Measurements from ENCODE around the gene WASHC4.
A peak's percentile ranks its signal among the peaks of the same experiment; 100 is the strongest.

The WASHC4 gene

GRCh38 chr12:105107494-105108371, at the start of gene WASHC4:
TSS of gene WASHC4 (plus strand) at chr12:105107731. CDS start at chr12:105107801, 70 bp downstream.
- DNase-seq (ENCODE audit: low read depth), result peak; percentile 91

- DNase-seq (ENCODE audit: low read depth), result no peak
Measured at GRCh38 chr12:105060715-105061378, 46.7 kb upstream of the WASHC4 start.

GRCh38 chr12:105064564-105065178, 42.9 kb upstream of the WASHC4 start:
- DNase-seq (ENCODE audit: low read depth), result no peak

- no peak for DNase-seq (ENCODE audit: low read depth)
Measured at GRCh38 chr12:105067511-105068031, 40.0 kb upstream of the WASHC4 start.

- no peak for DNase-seq (ENCODE audit: low read depth)
Measured at GRCh38 chr12:105069936-105070702, 37.4 kb upstream of the WASHC4 start.

GRCh38 chr12:105071981-105072380, 35.5 kb upstream of the WASHC4 start:
- no peak for DNase-seq (ENCODE audit: low read depth)

- no peak for DNase-seq (ENCODE audit: low read depth)
Measured at GRCh38 chr12:105072888-105073488, 34.5 kb upstream of the WASHC4 start.

GRCh38 chr12:105076098-105076497, 31.4 kb upstream of the WASHC4 start:
- DNase-seq (ENCODE audit: low read depth), result no peak

- no peak for DNase-seq (ENCODE audit: low read depth)
Measured at GRCh38 chr12:105076913-105077312, 30.6 kb upstream of the WASHC4 start.

- DNase-seq (ENCODE audit: low read depth), result no peak
Measured at GRCh38 chr12:105077435-105077834, 30.1 kb upstream of the WASHC4 start.

GRCh38 chr12:105078712-105079570, 28.6 kb upstream of the WASHC4 start:
- no peak for DNase-seq (ENCODE audit: low read depth)

GRCh38 chr12:105083031-105083430, 24.5 kb upstream of the WASHC4 start:
- no peak for DNase-seq (ENCODE audit: low read depth)

GRCh38 chr12:105083551-105084105, 23.9 kb upstream of the WASHC4 start:
- no peak for DNase-seq (ENCODE audit: low read depth)

- peak; percentile 5 for DNase-seq (ENCODE audit: low read depth)
Measured at GRCh38 chr12:105084251-105085250, 23.0 kb upstream of the WASHC4 start, which contains the start of gene ALDH1L2. TSS of gene ALDH1L2 (minus strand) at chr12:105084458. CDS start at chr12:105084436, 22 bp downstream.

- DNase-seq (ENCODE audit: low read depth), result no peak
Measured at GRCh38 chr12:105085501-105085900, 22.0 kb upstream of the WASHC4 start.

GRCh38 chr12:105089817-105090216, 17.7 kb upstream of the WASHC4 start:
- no peak for DNase-seq (ENCODE audit: low read depth)

- no peak for DNase-seq (ENCODE audit: low read depth)
Measured at GRCh38 chr12:105090361-105090760, 17.2 kb upstream of the WASHC4 start.

- no peak for DNase-seq (ENCODE audit: low read depth)
Measured at GRCh38 chr12:105091476-105092206, 15.9 kb upstream of the WASHC4 start.

Data from activated T-cell treated with anti-CD3 and anti-CD28 coated beads for 1 hour (primary cell).